GM21526 (cell line): ENCODE results near the gene PHLDA3.

ENCODE experiments used
- ATAC-seq: cut with Tn5 transposase; IDR thresholded peaks from one replicate; pipeline ENCODE4 v1.9.1; 2021; ENCODE audit warnings: moderate library complexity; ENCODE audit not compliant: unreplicated experiment, low FRiP score

Gene PHLDA3

GRCh38 chr1:201468501-201468843 is 516 bp downstream of the PHLDA3 start:
- ATAC-seq: peak; percentile 54

- no peak for ATAC-seq
Measured at GRCh38 chr1:201466492-201466891, 2.5 kb downstream of the PHLDA3 start.

DNA sequence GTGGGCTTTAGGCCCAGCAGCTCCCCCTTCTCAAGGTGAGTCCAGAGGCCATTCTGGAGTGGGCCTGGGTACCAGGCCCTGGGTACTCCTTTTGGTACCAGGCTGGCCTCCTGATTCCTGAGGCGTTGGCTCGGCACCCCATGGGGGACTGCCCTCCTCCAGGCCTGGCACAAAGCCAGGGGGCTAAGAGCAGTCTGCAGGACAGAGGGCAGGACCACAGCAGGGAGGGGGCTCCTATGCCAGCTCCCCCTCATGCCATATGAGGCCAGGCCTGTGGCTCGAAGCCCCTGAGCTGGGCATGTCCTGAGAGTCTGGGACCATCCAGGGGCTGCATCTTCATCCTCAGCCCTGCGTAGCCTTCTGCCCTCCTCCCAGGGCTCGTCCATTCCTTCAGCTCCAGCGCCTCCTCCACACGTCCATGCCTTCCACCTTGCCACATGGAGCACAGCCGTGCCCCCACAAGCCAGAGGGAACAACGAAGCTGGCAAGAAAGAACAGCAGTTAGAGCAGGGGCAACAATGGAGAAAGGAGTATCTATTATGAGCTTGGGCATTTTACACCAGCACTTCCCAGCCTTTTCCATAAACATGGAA is 3.2 kb downstream of the PHLDA3 start:
- ATAC-seq: no peak

DNA sequence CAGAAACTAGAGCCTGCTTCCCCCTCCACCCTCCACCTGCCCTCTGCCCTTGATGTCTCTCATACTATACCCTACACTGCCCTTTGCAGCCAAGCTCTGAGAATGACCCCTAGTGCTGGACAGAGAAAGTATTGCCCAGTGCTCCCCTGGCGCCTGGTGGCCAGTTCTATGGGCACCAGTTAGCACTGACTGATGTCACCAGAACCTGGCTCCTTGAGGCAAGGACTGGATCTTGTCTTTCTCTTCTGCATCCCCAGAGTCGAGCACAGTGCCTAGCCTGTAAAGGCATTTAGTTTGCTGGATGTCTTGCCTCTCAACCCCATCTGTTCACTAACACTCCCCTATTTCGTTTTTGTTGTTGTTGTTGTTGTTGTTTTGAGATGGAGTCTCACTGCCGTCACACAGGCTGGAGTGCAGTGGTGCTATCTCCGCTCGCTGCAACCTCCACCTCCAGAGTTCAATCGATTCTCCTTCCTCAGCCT is 5.9 kb downstream of the PHLDA3 start:
- ATAC-seq: no peak

GRCh38 chr1:201461645-201462441 is 7.1 kb downstream of the PHLDA3 start:
- ATAC-seq: no peak

GRCh38 chr1:201460814-201461644 is 8.0 kb downstream of the PHLDA3 start:
- ATAC-seq: no peak

DNA sequence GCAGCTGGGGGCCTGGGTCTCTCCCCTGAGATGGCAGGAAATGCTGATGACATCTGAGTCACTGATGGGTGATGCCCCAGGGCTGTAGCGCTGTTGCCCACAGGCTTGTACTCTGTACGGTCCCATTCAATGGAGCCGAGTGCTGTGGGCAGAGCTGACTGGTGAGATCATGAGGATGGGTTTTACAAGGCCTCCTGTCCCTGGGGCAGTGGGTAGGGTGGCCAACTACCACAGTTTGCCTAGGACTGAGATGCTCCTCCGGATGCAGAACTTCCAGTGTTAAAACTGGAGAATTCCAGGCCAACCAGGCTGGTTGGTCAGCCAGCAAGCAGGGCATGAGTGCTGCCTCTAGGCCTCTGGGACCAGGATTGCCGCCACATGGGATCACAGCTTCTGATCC is 9.2 kb downstream of the PHLDA3 start:
- no peak for ATAC-seq

DNA sequence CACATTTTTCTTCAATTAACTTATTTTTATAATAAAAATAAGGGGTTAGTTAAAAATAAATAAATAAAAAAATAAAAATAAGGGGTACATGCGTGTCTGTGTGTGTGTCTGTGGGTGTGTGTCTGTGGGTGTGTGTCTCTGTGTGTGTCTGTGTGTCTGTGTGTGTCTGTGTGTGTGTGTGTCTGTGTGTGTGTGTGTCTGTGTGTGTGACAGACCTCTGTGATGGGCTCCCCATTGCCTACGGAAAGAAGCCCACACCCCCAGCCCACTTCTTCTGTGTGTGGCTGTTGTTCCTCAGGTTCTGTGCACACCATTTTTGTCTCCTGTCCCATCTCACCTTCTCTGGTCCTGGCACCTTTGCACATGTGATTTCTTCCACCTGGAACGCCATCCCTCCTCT is 9.9 kb downstream of the PHLDA3 start:
- ATAC-seq: no peak

GRCh38 chr1:201457508-201457960 is 11.5 kb downstream of the PHLDA3 start:
- no peak for ATAC-seq

DNA sequence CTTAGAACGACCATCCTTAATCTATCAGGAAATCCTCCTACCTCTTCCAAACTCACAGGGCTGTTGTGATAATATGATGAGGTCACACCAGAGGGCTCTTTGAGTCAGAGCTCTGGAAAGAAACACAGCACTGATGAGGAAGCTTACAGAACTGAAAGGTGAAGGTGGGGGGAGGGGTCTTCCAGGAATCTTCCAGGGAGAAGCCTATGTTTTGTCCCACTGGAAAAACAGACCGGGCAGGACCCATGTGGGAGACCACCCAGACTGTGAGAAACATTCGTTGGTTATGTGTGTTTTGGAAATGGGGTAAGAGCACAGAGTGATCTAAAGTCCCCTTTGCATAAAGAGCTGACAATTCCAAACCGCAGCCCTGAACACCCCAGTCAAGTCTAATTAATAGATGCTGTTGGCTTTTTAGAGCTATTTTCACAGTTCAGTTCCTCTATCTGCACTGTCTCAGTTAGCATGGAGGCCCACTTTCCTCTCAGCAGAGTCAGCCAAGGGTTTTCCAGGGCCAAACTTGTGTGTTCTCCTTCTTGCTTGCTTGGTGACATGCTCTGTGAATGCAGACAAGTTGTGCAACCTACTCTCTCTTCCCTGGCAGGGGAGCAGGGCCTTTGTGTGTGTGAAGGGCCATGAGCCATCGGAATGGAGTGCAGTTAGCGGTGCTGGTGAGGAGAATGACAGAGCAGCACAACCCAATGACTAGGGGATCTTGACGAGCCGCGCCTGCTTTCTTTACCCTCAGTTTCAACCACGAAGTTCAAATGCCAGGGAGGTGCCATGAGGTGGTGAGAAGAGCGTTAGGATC is 12.3 kb downstream of the PHLDA3 start:
- ATAC-seq: no peak

DNA sequence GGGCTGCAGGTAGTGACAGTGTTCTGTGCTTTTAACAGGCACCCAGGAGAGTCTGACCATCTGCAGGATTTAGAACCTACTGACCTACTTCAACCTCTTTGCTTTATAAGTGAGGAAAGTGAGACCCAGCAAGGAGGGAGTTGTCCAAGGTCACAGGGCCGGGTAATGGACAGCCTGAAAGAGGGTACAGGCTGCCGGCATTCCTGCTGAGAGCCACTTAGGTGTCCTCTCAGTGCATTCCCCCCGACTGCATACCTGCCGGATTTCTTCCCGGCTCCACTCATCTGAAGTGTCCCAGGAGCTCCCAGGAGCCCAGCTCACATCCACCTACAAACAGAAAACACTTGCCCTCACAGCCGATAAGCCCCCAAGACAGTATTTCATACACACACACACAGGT is 13.9 kb downstream of the PHLDA3 start:
- no peak for ATAC-seq

DNA sequence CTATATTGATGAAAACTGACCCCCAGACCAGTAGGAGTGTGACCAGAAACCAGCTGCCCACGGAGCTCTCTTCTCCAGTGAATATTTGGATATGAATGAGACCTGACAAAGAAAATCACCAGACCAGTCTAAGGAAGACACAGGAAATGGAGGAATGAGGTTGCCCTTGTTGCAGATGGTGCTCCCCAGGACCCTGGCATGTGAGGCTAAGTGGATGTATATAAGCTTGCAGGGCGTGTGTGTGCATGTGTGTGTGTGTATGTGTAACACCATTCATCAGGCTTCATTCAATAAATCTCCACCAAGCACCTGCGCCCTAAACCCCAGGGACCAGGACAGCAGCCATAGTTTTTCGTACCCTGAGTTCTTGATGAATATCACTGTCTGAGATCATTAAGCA is 14.4 kb downstream of the PHLDA3 start:
- no peak for ATAC-seq

GRCh38 chr1:201452866-201453265 is 16.1 kb downstream of the PHLDA3 start:
- ATAC-seq: no peak

- no peak for ATAC-seq
Measured at GRCh38 chr1:201450721-201451291, 18.2 kb downstream of the PHLDA3 start.

GRCh38 chr1:201448990-201449389 is 20.0 kb downstream of the PHLDA3 start:
- no peak for ATAC-seq

DNA sequence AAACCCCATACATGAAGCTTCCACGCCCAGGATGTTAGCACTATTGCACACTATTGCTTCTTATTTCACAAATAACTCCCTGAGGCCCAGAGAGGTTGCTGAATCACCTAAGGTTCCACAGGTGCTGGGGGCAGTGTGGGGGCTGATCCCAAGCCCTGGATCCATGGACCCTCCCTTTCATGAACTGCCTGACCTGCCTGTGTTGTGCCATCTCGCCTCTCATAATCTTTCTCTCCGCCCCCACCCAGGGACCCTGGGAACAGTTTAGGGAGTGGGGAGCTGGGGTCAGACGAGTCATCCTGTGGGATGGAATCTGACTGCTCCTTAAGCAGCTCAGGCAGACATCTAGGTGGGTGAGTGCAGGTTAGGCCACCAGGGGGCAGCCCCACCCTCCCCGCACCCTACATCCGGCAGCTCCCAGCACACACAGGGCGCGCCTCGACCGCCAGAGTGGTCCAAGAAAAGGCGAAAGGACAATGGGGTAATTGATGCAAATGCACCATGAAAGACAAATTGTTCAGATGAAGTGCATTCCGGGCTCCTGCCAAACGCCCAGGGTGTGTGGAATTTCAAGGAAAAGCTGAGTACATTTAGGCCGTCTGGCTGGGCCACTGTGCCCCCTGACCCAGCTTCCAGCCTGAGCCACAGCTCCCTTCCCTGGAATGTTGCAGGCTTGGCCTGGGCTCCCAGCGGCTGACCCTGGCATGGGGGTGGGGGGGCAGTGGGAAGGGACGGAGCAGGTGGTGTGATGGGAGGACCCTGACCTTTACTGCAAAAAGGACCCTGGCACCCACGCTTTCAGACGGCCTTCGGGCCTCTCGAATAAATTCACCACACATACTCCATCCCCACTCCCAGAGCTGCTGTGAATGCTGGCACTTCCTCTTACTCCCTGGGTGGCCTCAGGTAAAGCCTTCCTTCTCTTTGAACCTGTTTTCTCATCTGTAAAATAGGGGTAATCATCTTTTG is 20.8 kb downstream of the PHLDA3 start:
- ATAC-seq: peak; percentile 80

GRCh38 chr1:201445310-201445709 is 23.7 kb downstream of the PHLDA3 start:
- no peak for ATAC-seq

DNA sequence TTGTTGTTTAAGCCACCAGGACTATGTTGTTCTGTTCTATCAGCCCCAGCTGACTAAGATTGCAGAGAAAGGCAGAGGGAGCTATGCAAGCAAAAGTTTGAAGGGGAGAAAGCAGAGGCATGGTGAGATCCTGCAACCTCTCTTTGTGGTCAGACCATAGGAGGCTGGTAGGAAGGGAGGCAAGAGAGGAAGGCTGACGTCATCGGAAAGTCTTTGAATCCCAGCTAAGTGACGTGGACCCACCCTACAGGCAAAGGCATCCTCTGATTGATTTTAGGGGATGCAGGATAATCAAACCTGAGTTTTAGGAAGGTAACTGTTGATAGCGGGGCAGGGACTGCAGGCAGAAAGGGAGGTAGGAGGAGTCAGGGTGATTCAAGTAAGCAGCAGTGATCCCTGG is 24.2 kb downstream of the PHLDA3 start:
- no peak for ATAC-seq

GRCh38 chr1:201443747-201444146 is 25.2 kb downstream of the PHLDA3 start:
- no peak for ATAC-seq
